Bronchial epithelial cell (primary cell): ENCODE measurements around the gene RIPK1. TPM values are rescaled to one million over a fixed set of nuclear protein-coding genes. Genes with fewer than 3 reads are reported as not detected.

Source experiments
- DNase-seq: peaks from one replicate; pipeline ENCODE4 v3.0.0-alpha.2; 2010; ENCODE audit warnings: low read depth
- FAIRE-seq: peaks from 2 replicates; lab custom pipeline; 2011; peaks lifted over from hg19 to GRCh38; lab: Jason Lieb, UNC
- H3K27me3 ChIP-seq: 2 replicates; pipeline ENCODE4 v1.5.1; 2011; ENCODE audit warnings: low read length; ENCODE audit not compliant: control insufficient read depth, insufficient read depth
- H3K36me3 ChIP-seq: 2 replicates; pipeline ENCODE4 v1.5.1; 2011; ENCODE audit warnings: low read length; ENCODE audit not compliant: control insufficient read depth, insufficient read depth
- H3K4me3 ChIP-seq: 2 replicates; pipeline ENCODE4 v1.5.1; 2011; ENCODE audit warnings: mild to moderate bottlenecking, low read depth, low read length, control low read depth
- CTCF ChIP-seq: IDR thresholded peaks from 2 replicates; pipeline ENCODE4 v1.5.1; 2011; ENCODE audit warnings: mild to moderate bottlenecking, moderate library complexity, low read length, control low read depth, inconsistent platforms; ENCODE audit not compliant: insufficient read depth, severe bottlenecking
- total RNA-seq: library from RNA; depleted of rRNA; stranded (reverse); fragments of >200 nt; gene quantifications from 2 replicates; pipeline ENCODE4 v1.2.1, GENCODE V29; 2014

RIPK1 gene
- total RNA-seq, 1 donor from 2014 or later: 12.6 TPM

- FAIRE-seq (no peak), DNase-seq (no peak)
- no peak for TF ChIP-seq CTCF
- no peaks in the 10 kb centered on the region for H3K36me3 ChIP-seq
- H3K27me3 ChIP-seq: no peaks in the 10 kb centered on the region
- no peak overlapping the region for H3K4me3 ChIP-seq
These were observed 34.6 kb upstream of the RIPK1 start for GRCh38 chr6:3033652-3034051.

- no peak for TF ChIP-seq CTCF
- H3K36me3 ChIP-seq: no peaks in the 10 kb centered on the region
- H3K27me3 ChIP-seq: no peaks in the 10 kb centered on the region
- H3K4me3 ChIP-seq: no peak overlapping the region
- no peak for FAIRE-seq
- DNase-seq: no peak
These were observed 32.9 kb upstream of the RIPK1 start for GRCh38 chr6:3035397-3035796.

GRCh38 chr6:3036861-3037637, 31.2 kb upstream of the RIPK1 start:
- FAIRE-seq: no peak
- Histone ChIP-seq H3K4me3 (no peak overlapping the region), H3K36me3 (no peaks in the 10 kb centered on the region), H3K27me3 (no peaks in the 10 kb centered on the region)
- DNase-seq: no peak
- no peak for TF ChIP-seq CTCF

- no peaks in the 10 kb centered on the region for H3K27me3 ChIP-seq
- TF ChIP-seq CTCF: no peak
- H3K4me3 ChIP-seq: no peak overlapping the region
- no peaks in the 10 kb centered on the region for H3K36me3 ChIP-seq
- no peak for DNase-seq
- FAIRE-seq: no peak
These were observed 30.5 kb upstream of the RIPK1 start for GRCh38 chr6:3037638-3038365.

GRCh38 chr6:3039384-3039783, 28.9 kb upstream of the RIPK1 start:
- FAIRE-seq: no peak
- no peaks in the 10 kb centered on the region for H3K27me3 ChIP-seq
- DNase-seq: no peak
- no peak overlapping the region for H3K4me3 ChIP-seq
- no peaks in the 10 kb centered on the region for H3K36me3 ChIP-seq
- TF ChIP-seq CTCF: no peak

GRCh38 chr6:3041147-3041546, 27.1 kb upstream of the RIPK1 start:
- Histone ChIP-seq H3K4me3 (no peak overlapping the region), H3K36me3 (no peaks in the 10 kb centered on the region), H3K27me3 (no peaks in the 10 kb centered on the region)
- no peak for DNase-seq
- TF ChIP-seq CTCF: no peak
- FAIRE-seq: no peak
